ENCODE data around the gene SRSF7.
"Not testable (repeated sequence)": the region's sequence is repeated elsewhere in the genome, so short reads cannot be mapped to it uniquely, and the experiment has no call there.

The SRSF7 gene

DNA sequence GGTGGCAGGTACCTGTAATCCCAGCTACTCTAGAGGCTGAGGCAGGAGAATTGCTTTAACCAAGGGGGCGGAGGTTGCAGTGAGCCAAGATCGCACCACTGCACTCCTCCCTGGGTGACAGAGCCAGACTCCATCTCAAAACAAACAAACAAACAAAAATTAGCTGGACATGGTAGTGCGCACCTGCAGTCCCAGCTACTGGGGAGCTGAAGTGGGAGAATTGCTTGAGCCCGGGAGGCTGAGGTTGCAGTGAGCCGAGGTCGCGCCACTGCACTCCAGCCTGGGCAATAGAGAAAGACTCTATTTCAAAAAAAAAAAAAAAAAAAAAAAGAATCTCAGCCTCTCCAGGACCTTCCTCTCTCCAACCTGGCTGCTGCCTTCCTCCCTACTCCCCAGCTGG is 20.1 kb downstream of the SRSF7 start:
- DNase-seq: no peak

DNA sequence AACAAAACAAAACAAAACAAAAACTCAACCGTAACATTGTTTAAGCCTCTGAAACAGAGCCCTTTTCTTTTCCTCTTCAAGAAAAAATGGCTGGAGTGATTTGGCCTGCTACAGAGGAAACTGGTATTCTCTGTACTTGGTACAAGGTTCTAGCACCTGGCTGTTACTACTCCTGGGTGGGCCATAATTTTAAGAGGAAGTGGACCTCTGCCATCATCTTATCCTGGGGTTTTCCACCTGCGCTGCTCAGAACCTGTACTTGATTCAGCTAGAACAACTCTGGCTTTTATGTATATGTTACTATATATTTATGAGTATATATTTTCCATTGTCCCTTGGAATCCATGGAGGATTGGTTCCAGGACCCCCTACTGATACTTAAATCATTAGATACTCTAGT is 22.5 kb downstream of the SRSF7 start:
- no peak for DNase-seq

DNA sequence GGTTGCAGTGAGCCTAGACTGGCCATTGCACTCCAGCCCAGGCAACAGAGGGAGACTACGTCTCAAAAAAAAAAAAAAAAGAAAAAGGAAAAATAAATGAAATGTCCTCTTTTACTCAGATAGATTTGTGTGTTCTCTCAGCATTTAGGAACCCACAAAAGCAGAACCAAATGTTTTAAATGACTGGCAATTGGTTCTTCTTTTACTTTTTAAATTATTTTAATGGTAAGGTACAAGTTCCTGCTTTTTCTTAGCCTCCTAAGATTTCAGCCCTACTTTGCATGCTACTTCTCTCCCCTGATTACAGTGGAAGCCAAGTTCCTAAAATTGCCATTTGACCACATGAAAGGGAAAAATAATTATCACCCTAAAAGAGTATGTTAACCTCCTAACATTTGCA is 23.5 kb downstream of the SRSF7 start:
- DNase-seq: no peak

DNA sequence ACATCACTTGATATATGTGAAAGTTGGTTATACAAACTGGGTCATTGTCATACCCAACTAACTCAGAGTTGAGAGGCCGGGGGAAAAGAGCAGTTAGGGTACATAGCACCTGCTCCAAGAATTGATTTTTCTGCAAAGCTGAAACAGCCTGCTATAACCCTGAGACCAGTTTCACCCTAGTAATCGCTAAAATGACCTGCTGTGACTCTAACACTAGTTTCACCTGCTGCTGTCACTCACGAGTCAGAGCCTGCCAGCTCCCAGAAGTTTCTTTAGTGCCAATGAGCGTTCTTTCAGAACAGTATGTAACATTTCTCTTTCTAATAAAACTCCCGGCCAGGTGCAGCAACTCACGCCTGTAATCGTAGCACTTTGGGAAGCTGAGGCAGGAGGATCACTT is 28.0 kb downstream of the SRSF7 start:
- DNase-seq: no peak

DNA sequence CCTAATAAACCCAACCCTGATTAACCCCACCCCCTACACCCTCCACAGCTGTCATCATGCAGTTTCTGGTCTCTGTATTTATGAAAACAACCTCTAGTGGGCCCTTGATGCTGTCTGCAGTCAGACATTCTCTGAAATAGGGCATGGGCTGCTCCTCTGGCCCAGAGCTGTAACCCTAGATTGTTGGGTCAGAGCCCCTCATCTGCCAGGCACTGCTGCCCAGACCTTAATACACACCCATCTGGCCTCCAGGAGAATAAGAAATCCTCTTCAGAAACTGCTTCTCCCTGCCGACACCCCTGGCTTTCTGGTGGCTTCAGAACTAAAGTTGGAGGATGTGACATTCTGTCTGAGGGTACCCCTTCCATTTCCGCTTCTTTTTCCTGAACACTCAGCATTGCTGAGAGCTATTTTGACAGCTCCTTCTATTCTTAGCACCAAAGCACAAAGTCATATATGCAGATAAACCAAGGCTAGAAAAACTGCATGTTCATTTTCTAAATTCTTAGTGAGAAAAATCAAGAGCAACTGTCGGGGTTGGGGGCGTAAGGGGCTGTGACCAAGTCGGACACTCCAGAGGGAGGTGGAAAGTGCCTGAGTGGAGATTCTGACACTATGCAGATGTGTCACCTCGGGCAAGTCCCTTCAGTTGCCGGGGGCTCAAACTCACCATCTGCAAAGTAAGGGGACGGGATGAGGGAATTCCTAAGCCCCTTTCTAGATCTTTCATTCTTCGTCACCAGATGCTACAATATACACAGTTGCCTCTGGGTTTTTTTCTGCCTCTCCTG is 28.7 kb downstream of the SRSF7 start:
- DNase-seq: peak; percentile 60

DNA sequence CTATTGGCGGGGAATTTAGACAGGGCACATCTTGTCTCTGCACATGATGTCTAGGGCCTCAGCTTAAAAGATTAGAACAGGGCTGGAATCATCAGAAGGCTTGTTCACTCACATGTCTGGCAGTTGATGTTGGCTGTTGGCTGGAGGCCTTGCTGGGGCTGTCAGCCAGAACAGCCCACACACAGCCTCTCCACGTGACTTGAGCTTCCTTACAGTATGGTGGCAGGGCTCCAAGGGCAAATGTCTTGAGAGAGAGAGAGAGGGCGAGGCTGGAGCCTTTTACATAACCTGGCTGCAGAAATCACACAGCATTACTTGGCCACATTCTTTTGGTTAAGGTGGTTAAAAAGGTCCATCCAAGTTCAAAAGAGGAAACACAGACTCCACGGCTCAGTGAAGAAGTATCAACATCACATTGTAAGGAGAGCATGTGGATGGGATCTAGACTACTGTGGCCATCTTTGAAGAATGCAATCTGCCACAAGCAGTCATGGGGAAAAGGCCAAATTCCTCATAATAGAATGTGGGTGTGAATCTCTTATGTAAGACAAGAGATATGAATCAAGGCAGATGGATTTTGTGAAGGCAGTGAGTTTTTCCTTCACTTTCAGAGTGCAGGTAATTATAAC is 30.4 kb downstream of the SRSF7 start:
- no peak for DNase-seq

DNA sequence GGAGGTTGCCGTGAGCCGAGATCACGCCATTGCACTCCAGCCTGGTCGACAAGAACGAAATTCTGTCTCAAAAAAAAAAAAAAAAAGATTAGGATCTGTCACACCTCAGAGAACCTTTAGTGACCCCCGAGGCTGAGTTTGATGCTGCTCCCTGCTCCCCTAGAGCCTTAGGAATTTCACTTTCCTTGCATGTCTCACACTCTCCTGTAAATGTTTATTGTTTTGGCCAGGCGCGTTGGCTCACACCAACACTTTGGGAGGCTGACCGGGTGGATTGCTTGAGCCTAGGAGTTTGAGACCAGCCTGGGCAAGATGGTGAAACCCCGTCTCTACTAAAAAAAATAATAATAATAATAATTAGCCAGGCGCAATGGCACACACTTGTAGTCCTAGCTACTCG is 31.5 kb downstream of the SRSF7 start:
- no peak for DNase-seq

DNA sequence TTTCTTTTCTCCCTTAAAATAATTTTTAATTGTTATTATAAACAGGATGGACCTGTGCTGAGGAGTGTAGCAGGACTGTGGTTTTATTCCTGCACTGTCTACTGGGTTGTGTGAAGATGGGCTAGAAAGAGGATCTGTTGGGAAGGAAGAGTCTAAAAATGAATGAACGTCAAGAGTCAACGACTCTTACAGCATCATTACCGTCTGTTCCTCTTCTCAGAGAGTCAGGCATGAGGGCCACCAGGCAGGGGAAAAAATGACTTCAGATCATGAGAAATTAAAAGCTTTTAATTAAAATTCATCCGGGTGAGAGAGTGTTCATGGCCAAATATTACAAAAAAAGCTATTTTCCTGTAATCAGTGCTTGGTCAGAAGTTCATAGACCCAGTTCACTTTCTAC is 32.6 kb downstream of the SRSF7 start:
- DNase-seq: no peak

DNA sequence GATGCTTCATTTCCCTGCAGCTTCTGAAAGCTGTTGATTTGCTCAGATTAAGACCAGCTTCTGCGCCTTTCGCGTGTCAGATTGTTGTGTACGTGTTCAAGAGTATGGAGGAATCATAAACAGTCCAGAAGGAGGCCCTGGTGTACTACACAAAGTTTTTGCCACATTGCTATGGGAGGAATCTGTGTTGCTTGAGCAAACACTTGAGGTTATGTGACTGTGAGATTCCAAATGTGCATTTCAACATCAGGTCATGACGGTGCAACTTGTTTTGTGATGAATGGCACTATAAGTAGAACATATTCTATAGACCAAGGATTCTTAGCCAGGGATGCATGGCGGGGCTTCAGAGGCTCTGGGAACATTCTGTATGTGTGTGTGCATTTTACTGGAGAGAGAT is 35.0 kb downstream of the SRSF7 start:
- DNase-seq: no peak

DNA sequence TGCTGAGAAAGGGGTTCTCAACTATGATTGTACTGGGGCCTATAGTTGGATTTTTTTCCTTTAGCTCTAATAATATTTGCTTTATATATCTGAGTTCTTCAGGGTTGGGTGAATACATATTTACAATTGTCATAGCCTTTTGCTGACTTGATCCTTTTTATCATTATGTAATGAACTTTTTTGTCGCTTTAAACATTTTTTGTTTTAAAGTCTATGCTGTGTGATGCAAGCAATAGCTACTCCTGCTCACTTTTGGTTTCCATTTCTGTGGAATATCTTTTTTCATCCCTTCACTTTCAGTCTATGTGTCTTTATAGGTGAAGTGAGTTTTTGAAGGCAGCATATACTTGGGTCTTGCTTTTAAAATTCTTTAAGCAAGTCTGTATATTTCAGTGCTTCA is 36.2 kb downstream of the SRSF7 start:
- not testable (repeated sequence) for DNase-seq

DNA sequence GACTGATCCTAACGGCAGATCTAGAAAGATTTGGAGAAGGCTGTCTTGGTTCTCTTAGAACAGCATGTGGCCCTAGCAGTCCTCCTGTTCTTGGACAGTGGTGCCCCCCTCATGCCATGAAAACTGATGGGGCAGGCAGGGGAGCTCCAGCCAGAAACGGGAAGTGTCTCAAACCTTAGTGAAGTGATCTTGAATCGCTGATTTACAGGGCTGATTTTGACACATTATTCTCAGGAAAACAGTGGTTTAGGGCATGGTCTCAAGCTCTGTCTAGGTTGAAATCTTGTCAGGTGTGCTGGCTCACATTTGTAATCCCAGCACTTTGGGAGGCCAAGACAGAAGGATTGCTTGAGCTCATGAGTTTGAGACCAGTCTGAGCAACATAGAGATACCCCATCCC is 37.8 kb downstream of the SRSF7 start:
- no peak for DNase-seq

DNA sequence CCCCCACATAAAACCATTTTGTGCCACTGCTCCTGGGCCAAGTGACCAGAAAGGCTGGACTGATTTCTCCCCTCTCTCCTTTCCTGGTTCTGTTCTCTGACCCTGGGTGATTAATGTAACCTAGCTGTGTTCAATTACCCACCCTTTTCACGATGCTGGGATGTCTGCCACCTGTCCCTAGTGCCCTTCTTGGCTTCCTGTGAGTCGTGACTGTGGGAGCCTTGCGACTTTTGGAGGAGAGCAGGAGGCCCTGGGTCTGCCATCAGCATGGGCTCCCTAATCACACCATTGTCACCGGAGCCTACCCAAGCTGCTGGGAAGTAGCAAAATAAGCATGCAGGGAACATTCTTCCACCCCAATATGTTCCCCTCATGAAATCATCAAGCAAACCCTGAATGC is 38.3 kb downstream of the SRSF7 start:
- no peak for DNase-seq

DNA sequence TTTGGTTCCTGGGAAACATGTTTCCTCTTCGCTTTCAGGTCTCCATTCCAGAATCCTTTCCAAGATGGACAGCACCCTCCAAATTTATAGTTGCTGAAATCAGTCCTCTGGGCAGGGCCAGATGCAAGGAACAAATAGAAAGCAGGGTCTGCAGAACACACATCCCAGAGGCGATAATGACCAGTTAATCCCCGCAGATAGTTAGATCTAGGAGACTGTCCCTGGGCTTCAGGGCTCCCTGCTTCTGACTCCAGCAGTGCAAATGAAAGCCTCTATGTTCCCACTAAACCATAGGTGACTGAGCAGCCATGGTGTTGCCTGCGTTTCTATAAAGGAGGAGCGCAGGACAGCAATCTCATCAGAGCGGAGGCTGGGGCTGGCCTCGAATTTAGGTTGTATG is 38.7 kb downstream of the SRSF7 start:
- no peak for DNase-seq

DNA sequence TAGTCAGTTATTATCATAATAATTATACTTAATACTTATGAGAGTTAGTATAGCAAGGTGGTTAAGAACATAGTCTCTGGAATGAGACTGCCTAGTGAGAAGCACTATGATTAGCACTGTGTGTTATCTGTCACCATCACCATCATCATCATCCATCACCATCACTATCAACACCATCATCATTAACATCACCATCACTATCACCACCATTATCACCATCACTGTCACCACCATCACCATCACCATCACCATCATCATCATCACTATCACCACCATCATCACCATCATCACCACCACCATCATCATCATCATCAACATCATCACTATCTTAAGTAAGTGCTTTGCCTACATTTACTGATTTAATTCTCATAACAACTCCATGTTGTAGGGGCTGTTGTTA is 39.6 kb downstream of the SRSF7 start:
- no peak for DNase-seq

DNA sequence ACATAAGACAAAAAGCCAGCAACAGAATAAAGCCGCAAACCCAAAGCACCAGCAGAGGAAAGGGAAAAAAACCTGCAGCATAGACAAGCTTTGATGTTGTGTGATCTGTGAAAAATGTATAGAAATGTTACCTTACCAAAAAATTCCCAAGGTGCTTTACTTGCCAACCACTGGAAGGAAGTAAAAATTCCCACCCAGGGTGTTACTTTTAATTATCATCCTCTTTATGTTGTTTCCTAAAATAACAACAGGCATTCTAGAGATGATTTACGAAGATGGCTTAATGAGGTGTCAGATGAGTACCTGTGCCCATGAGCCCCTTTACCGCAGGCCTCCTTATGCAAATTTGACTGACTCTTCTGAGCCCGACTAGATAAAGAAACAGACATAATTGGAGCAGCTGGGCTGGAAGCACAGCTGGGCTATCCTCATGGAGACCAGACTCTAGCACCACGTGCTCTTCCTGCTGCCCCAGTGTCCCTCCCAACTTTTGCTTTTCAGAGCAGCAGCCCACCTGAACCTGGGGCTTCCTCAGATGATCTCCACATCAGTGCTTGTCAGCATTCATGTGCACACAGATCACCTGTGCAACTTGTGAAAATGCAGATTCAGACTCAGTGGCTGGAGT is 41.5 kb downstream of the SRSF7 start:
- peak; percentile 78 for DNase-seq

DNA sequence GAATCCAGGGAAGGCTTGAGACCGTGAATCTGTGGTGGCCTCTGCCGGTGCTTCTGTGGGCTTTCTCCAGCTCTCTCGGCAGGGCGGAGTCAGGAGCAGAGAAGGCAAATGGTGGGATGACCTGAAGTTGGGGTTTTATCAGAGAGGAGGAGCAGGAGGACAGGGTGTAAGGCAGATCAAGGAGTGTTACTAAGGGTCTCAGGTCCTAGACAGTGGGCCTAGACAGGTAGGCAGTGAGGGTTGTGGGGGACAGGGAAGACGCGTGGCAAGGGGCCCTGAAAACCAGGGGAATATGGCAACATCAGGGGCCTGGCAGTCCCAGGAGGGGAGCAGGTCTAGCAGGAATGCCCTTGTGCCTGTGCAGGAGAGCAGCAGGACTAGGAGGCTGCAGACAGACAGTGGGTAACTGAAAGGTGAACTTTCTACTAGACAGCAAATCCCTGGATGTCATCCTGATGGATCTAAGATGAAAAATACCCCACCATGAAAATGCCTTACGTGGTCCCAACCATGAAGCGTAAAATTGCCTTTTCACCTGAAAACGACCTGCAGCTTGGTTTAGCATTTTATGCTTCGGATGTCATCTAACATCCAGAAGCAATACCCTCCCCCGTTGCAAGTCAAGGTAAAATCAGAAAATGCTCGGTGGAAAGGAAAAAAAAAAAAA is 42.1 kb downstream of the SRSF7 start:
- no peak for DNase-seq

DNA sequence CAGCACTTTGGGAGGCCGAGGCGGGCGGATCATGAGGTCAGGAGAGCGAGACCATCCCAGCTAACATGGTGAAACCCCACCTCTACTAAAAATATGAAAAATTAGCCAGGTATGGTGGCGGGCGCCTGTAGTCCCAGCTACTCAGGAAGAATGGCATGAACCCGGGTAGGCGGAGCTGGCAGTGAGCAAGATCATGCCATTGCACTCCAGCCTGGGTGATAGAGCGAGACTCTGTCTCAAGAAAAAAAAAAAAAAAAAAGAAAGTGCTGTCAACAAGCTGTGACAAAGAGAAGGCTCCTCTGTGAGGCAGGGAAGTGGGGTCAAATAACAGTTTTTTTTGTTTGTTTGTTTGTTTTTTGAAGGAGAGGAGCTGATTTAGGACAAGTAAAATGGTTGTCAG is 42.7 kb downstream of the SRSF7 start:
- DNase-seq: peak; percentile 30

DNA sequence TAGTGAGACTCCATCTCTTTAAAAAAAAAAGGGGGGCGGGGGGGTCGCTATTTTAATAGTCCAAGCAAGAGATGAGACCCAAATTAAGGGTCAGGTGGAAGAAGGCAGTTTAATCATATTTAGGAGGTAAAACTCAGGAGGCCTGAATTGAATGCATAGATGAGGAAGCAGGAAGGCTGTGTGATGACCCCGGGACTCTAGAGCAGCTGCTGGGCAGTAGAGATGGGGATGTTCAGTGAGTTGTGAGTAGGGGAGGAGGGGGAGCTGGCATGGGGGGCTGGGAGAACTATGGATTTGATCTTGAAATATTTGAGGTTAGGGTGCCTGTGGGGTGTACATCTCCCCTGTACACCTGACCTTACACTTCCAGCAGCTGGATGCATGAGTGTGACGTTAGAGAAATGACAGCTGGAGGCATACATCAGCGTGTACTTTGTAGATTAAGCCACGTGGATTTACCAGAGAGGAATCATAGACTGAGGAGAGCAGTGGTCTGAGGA is 44.3 kb downstream of the SRSF7 start:
- DNase-seq: no peak

DNA sequence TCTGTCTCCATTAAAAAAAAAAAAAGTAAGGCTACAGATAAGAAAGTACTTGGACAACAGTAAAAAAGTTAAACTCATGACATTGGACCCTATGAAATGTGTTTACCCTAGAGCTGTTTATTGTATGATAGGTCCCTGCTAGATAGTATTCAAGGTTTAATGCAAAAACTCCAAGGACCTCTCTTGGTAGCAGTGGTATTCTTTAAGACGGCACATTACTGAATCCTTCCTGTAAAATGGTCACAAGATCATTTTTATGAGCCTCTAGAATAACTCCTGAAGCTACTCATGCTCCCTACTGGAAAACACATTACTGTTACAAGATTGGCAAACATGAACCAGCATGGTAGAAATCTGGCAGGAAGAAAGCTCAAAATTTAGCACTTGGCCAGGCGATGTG is 46.5 kb downstream of the SRSF7 start:
- no peak for DNase-seq

DNA sequence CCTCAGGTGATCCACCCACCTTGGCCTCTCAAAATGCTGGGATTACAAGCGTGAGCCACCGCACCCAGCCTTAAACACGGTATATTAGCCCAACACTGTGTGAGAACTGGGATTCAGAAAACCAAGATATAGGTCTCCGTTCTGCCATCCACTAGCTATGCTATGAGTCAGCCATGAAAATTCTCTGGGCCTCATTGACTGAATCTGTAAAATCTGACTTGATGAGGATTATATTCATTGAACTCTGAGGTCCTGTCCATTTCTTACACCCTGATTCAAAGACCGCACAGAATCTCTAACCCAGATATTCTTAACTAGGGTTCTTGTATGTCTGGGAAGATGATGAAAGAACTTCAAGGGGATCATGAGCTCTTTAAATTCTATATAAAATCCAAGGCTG is 47.8 kb downstream of the SRSF7 start:
- DNase-seq: not testable (repeated sequence)

DNA sequence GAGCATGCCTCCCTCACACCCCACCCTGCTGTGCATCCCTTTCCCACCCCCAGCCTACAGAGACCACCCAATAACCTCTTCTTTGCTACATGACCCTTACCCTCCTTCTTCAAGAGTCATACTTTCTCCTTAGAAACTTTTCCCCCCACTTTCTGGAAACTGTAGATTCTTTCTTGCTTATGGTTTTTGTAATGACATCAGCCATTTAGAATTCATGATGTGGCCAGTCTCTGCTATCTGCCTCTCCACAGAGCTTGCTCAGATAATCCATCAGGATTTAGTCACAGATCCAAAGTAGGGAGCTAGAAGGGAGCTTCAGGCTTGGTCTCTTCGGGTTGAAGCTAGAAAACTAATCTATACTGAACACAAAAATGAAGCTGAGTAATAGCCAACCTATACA is 48.7 kb downstream of the SRSF7 start:
- no peak for DNase-seq

DNA sequence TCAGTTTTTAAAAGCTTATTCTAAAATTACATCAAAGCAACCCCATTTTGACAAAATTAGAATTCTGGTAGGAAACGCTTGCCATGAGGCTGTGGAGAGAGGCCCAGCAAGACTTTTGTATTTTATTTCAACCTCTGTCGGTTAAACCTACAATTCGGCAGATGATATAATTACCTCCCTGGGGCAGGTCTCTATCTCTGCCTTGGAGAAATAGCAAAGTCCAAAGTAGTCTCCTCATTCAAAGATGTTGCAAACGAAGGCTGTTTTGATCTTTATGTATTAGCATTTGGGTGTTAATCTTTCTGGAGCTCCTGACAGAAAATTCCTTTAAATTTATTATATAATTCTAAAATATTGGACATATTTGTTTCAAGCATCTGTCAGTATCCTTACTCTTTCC is 49.6 kb downstream of the SRSF7 start:
- no peak for DNase-seq

DNA sequence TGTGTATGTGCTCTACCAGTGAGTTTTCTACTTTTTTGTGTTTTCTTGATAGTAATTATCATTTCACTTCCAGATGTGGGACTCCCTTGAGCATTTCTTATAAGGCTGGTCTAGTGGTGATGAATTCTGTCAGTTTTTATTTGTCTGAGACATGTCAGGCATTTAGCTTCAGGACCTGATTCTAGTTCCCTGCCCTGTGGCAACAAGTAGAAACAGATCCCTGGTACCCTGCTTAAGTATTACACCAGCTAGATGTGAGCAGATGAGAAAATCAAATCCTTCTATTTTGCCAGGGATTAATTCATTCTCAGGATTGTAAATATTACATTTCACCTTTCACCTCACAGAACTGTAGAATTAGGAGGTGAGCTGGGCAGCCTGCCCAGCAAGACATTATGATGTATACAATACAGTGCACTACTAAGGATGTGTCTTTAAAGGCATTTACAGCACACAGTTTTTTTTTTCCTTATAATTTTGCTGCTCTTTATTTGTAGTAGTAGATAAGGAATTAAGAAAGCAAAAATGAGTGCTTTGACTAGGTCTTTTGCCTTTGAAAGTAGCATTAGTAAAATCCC is 50.2 kb downstream of the SRSF7 start:
- no peak for DNase-seq
